A549 treated with DMSO at 1 μM for 4 hours (cell line): ENCODE measurements around the gene TRMT1L. TPM values are rescaled to one million over a fixed set of nuclear protein-coding genes. Genes with fewer than 3 reads are reported as not detected.

Experiments used
- total RNA-seq: library from RNA; stranded (reverse); fragments of 200-300 nt; extraction: Qiagen RNA extraction; gene quantifications from 5 replicates; pipeline ENCODE4 v1.2.3, GENCODE V29; 2022; ENCODE audit warnings: low read depth

TRMT1L gene, protein sequence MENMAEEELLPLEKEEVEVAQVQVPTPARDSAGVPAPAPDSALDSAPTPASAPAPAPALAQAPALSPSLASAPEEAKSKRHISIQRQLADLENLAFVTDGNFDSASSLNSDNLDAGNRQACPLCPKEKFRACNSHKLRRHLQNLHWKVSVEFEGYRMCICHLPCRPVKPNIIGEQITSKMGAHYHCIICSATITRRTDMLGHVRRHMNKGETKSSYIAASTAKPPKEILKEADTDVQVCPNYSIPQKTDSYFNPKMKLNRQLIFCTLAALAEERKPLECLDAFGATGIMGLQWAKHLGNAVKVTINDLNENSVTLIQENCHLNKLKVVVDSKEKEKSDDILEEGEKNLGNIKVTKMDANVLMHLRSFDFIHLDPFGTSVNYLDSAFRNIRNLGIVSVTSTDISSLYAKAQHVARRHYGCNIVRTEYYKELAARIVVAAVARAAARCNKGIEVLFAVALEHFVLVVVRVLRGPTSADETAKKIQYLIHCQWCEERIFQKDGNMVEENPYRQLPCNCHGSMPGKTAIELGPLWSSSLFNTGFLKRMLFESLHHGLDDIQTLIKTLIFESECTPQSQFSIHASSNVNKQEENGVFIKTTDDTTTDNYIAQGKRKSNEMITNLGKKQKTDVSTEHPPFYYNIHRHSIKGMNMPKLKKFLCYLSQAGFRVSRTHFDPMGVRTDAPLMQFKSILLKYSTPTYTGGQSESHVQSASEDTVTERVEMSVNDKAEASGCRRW
- 10.7 to 16.7 TPM (median 15.9 TPM) in 5 replicates for total RNA-seq

DNA sequence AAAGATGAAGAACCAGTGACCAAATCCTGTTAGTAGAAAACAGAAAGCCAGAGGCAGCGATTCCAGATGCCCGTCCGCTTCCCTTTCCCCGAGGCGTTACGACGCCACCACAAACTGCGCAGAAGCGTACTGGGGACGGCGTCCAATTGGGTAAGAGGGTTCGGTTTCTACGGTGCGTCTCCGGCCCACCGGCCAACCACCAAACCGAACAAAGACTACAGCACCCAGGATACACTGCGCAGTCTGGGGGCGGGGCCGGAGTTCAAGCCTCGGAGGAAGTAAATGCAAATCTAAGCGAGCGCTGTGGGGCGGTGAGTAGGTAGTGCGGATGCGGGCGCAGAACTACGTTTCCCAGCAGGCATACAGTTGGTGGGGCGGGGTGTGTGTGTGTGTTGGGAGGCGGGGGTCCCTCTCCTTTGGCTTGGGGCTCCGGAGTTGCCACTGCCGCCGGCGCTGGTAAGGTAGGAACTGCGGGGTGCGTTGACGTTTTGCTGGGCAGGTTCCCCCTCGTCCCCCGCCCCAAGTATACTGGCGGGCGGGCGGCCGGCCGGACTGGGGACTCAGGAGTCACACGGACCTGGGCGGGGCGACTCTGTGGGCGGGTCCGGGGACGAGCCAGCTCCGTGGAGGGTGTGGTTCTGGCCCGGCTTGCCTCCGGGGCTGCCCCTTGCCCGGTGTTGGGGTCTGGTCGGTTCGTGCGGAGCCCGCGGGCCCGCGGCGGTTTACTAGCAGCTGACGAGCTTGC, at the start of gene TRMT1L, which contains the start of gene SWT1:
TRMT1L (minus strand) TSS at position 100 of the 745 bp plus-strand sequence. CDS start 241 bp downstream, outside the sequence.
SWT1 (plus strand) TSS at position 314 of the 745 bp plus-strand sequence. CDS start 3,675 bp downstream, outside the sequence.

Other genes with a start within 250 kb of the TRMT1L start
- 0.95 to 1.5 TPM (median 1.0 TPM) in 5 replicates for gene NIBAN1, start 182.4 kb downstream of the TRMT1L start, total RNA-seq
- 17.6 to 23.4 TPM (median 21.3 TPM) in 5 replicates for gene RNF2, start 111.4 kb downstream of the TRMT1L start, total RNA-seq
- 1.1 to 2.0 TPM (median 1.4 TPM) in 5 replicates for gene SWT1, start 214 bp upstream of the TRMT1L start, total RNA-seq
- 25.1 to 30.5 TPM (median 27.2 TPM) in 5 replicates for gene IVNS1ABP, start 160.3 kb upstream of the TRMT1L start, total RNA-seq